ENCODE measurements around the gene PTPRA.
"Not testable (repeated sequence)": the region's sequence is repeated elsewhere in the genome, so short reads cannot be mapped to it uniquely, and the experiment has no call there.

- TF ChIP-seq, protein P1, sequence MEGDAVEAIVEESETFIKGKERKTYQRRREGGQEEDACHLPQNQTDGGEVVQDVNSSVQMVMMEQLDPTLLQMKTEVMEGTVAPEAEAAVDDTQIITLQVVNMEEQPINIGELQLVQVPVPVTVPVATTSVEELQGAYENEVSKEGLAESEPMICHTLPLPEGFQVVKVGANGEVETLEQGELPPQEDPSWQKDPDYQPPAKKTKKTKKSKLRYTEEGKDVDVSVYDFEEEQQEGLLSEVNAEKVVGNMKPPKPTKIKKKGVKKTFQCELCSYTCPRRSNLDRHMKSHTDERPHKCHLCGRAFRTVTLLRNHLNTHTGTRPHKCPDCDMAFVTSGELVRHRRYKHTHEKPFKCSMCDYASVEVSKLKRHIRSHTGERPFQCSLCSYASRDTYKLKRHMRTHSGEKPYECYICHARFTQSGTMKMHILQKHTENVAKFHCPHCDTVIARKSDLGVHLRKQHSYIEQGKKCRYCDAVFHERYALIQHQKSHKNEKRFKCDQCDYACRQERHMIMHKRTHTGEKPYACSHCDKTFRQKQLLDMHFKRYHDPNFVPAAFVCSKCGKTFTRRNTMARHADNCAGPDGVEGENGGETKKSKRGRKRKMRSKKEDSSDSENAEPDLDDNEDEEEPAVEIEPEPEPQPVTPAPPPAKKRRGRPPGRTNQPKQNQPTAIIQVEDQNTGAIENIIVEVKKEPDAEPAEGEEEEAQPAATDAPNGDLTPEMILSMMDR (IDR thresholded peaks at IDR 0.05): not testable (repeated sequence)
- not testable (repeated sequence) for TF ChIP-seq POLR2A (IDR thresholded peaks at IDR 0.05)
Measured at GRCh38 chr20:3075315-3075714, 202.0 kb downstream of the PTPRA start.

Data from thyroid gland (tissue), 4 donors.